Measurements from ENCODE around the gene DTD1.
A peak's percentile ranks its signal among the peaks of the same experiment; 100 is the strongest.

The DTD1 gene

DNA sequence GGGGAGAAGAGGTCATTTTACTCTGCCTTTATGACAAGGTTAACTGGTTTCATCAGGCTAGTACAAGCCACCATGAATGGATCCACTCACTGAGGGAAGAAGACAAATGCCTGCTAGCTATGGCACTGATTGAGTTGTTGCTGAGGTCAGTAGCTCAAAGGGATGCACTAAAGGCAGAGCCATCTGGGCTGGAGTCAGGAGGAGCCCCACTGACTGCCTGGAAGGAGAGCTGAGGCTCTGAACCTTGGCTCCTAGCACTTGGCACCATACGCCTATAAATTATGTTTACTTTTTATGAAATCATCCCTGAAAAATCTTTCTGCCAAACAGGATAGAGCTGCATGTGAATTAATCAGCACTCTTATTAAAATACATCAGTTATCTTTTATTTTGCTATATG, 104.6 kb downstream of the DTD1 start:
- in situ Hi-C loops (cut with HindIII; ENCODE audit: low pct_ligation_motif_present, low sequenced_read_pairs), result no loop called here
- DNase-seq, result no peak
- TF ChIP-seq CTCF (IDR thresholded peaks at IDR 0.05; ENCODE audit: low read depth, low read length, missing control alignments), result no peak
- no peaks in the 10 kb centered on the region for H3K36me3 ChIP-seq (replicated peaks)
- H3K4me3 ChIP-seq (ENCODE audit: low read depth, low read length), result no peak overlapping the region
- no peaks in the 10 kb centered on the region for H3K27me3 ChIP-seq (replicated peaks)
- H3K27ac ChIP-seq, result no peak overlapping the region

GRCh38 chr20:18694071-18694470, 106.2 kb downstream of the DTD1 start:
- Histone ChIP-seq H3K27me3 (replicated peaks) (no peaks in the 10 kb centered on the region), H3K4me3 (ENCODE audit: low read depth, low read length) (no peak overlapping the region), H3K27ac (no peak overlapping the region), H3K36me3 (replicated peaks) (no peaks in the 10 kb centered on the region)
- TF ChIP-seq CTCF (IDR thresholded peaks at IDR 0.05; ENCODE audit: low read depth, low read length, missing control alignments), result no peak
- DNase-seq, result no peak
- in situ Hi-C loops (cut with HindIII; ENCODE audit: low pct_ligation_motif_present, low sequenced_read_pairs), result no loop called here

- DNase-seq, result no peak
- H3K36me3 ChIP-seq (replicated peaks), result no peaks in the 10 kb centered on the region
- no peak overlapping the region for H3K27ac ChIP-seq
- no peaks in the 10 kb centered on the region for H3K27me3 ChIP-seq (replicated peaks)
- H3K4me3 ChIP-seq (ENCODE audit: low read depth, low read length), result no peak overlapping the region
- no peak for TF ChIP-seq CTCF (IDR thresholded peaks at IDR 0.05; ENCODE audit: low read depth, low read length, missing control alignments)
- in situ Hi-C loops (cut with HindIII; ENCODE audit: low pct_ligation_motif_present, low sequenced_read_pairs), result no loop called here
Observed at GRCh38 chr20:18695175-18695574, 107.3 kb downstream of the DTD1 start.

DNA sequence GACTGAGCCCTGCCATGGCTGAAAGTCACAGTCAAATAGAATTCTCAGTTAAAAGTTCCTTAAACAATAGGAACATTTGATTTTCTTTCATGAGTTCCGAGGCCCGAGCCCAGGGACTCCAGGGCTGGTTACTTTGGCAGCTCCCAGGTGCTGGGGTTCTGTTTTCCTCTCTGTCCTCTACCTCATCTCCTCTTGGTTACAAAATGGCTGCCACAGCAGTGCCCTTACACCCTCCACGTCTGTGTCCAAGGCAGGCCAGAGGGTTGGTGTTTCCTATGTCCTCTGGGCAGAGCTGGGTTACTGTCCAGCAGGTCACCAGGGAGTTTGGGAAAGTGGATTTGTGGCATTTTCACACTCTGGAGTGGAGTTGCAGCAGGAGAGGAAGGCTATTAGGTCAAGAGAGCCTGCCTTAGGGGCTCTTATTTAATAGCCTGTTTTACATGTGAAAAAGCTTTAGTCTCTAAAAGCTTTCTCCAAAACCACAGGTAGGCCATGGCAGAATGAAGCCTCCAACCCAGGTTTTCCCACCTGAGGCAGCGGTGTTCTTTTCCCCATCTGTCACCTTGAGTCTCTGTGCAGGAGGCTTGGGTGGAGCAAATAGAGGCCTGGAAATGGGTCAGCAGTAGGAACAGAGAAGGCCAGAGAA, 111.0 kb downstream of the DTD1 start:
- in situ Hi-C loops (cut with HindIII; ENCODE audit: low pct_ligation_motif_present, low sequenced_read_pairs), result no loop called here

GRCh38 chr20:18701969-18702368, 114.1 kb downstream of the DTD1 start:
- Histone ChIP-seq H3K27me3 (replicated peaks) (no peaks in the 10 kb centered on the region), H3K36me3 (replicated peaks) (no peaks in the 10 kb centered on the region), H3K27ac (no peak overlapping the region), H3K4me3 (ENCODE audit: low read depth, low read length) (no peak overlapping the region)
- in situ Hi-C loops (cut with HindIII; ENCODE audit: low pct_ligation_motif_present, low sequenced_read_pairs), result no loop called here
- no peak for TF ChIP-seq CTCF (IDR thresholded peaks at IDR 0.05; ENCODE audit: low read depth, low read length, missing control alignments)
- DNase-seq, result no peak

More for the DNA sequence above, 111.0 kb downstream of the DTD1 start:
- DNase-seq, result no peak
- no peaks in the 10 kb centered on the region for H3K27me3 ChIP-seq (replicated peaks)
- H3K36me3 ChIP-seq (replicated peaks), result no peaks in the 10 kb centered on the region
- no peak overlapping the region for H3K27ac ChIP-seq
- no peak for TF ChIP-seq CTCF (IDR thresholded peaks at IDR 0.05; ENCODE audit: low read depth, low read length, missing control alignments)
- no peak overlapping the region for H3K4me3 ChIP-seq (ENCODE audit: low read depth, low read length)

- Histone ChIP-seq H3K27ac (no peak overlapping the region), H3K4me3 (ENCODE audit: low read depth, low read length) (no peak overlapping the region), H3K27me3 (replicated peaks) (no peaks in the 10 kb centered on the region), H3K36me3 (replicated peaks) (no peaks in the 10 kb centered on the region)
- DNase-seq, result peak; percentile 7
- TF ChIP-seq CTCF (IDR thresholded peaks at IDR 0.05; ENCODE audit: low read depth, low read length, missing control alignments), result no peak
- in situ Hi-C loops (cut with HindIII; ENCODE audit: low pct_ligation_motif_present, low sequenced_read_pairs), result no loop called here
Observed at GRCh38 chr20:18702736-18703135, 114.9 kb downstream of the DTD1 start.

Data from brain microvascular endothelial cell (primary cell).